Endothelial cell of umbilical vein (primary cell): Measurements from ENCODE around the gene BRD1.

Experiments
- EZH2 ChIP-seq: IDR thresholded peaks from 2 replicates; pipeline ENCODE4 v1.6.1; 2012; ENCODE audit warnings: borderline replicate concordance, low read depth, mild to moderate bottlenecking, moderate library complexity, low read length, inconsistent platforms; ENCODE audit not compliant: severe bottlenecking
- POLR2A ChIP-seq: IDR thresholded peaks from 2 replicates; pipeline ENCODE4 v1.6.1; 2012; ENCODE audit warnings: low read depth, mild to moderate bottlenecking, control low read depth, low read length
- POLR2AphosphoS5 ChIP-seq: IDR thresholded peaks from 2 replicates; pipeline ENCODE4 v1.6.1; 2012; ENCODE audit warnings: low read depth, mild to moderate bottlenecking, control low read depth, low read length, moderate library complexity; ENCODE audit not compliant: insufficient read depth
- TF ChIP-seq, protein P1 (sequence below), 2 donors: IDR thresholded peaks; 1 replicate in 1 of 2; 2 replicates in 1 of 2; pipeline ENCODE4 v1.5.1; 2011; ENCODE audit warnings: low read length in 2 of 2, mild to moderate bottlenecking in 2 of 2, moderate library complexity in 2 of 2, control low read depth in 1 of 2, inconsistent platforms in 1 of 2, low read depth in 1 of 2; ENCODE audit not compliant: insufficient read depth in 1 of 2; ENCODE audit errors: extremely low read depth in 1 of 2

- no peak for TF ChIP-seq POLR2A
- TF ChIP-seq, protein P1, sequence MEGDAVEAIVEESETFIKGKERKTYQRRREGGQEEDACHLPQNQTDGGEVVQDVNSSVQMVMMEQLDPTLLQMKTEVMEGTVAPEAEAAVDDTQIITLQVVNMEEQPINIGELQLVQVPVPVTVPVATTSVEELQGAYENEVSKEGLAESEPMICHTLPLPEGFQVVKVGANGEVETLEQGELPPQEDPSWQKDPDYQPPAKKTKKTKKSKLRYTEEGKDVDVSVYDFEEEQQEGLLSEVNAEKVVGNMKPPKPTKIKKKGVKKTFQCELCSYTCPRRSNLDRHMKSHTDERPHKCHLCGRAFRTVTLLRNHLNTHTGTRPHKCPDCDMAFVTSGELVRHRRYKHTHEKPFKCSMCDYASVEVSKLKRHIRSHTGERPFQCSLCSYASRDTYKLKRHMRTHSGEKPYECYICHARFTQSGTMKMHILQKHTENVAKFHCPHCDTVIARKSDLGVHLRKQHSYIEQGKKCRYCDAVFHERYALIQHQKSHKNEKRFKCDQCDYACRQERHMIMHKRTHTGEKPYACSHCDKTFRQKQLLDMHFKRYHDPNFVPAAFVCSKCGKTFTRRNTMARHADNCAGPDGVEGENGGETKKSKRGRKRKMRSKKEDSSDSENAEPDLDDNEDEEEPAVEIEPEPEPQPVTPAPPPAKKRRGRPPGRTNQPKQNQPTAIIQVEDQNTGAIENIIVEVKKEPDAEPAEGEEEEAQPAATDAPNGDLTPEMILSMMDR (IDR thresholded peaks at IDR 0.05; ENCODE audit: extremely low read depth in 1 of 2, insufficient read depth in 1 of 2, low read depth in 1 of 2, low read length in 2 of 2) = peak; percentile 60 to 64
- no peak for TF ChIP-seq POLR2AphosphoS5
- no peak for TF ChIP-seq EZH2
Measured at GRCh38 chr22:49767355-49768062, 60.2 kb downstream of the BRD1 start.
